IMR-90 (cell line): ENCODE results near the gene CDKAL1. TPM values are rescaled to one million over a fixed set of nuclear protein-coding genes. Genes with fewer than 3 reads are reported as not detected.
A peak's percentile ranks its signal among the peaks of the same experiment; 100 is the strongest.

Source experiments
- ATAC-seq: fragments of 200-7000 bp; cut with Tn5 transposase; 2 replicates; pipeline ENCODE4 v1.9.1; 2020; ENCODE audit warnings: low read depth, mild to moderate bottlenecking, moderate library complexity
- BruUV-seq: library from RNA; stranded (reverse); fragments of 400-500 nt; replicated peaks from 2 replicates; lab custom pipeline; 2021; lab: Mats Ljungman, UMichigan
- CTCF ChIA-PET: fragments of 300-600 bp; formaldehyde crosslinking; extraction: SDS; loops from one replicate; lab custom pipeline; 2021; ENCODE audit warnings: antibody characterized with exemption; lab: Yijun Ruan, JAX
- POLR2A ChIA-PET: fragments of 300-600 bp; sonication (Branson Sonifier 250); formaldehyde crosslinking; loops from one replicate; lab custom pipeline; 2022; ENCODE audit warnings: antibody characterized with exemption; ENCODE audit not compliant: unreplicated experiment; lab: Charles Lee
- DNase-seq: peaks from one replicate; pipeline ENCODE4 v3.0.0; 2013
- H2AFZ ChIP-seq: replicated peaks from 2 replicates; pipeline ENCODE3; 2013; ENCODE audit warnings: low read length, mild to moderate bottlenecking; ENCODE audit not compliant: poor library complexity
- H2AK5ac ChIP-seq: 2 replicates; pipeline ENCODE4 v1.6.1; 2013; ENCODE audit warnings: low read depth, low read length, inconsistent platforms
- H2AK9ac ChIP-seq: replicated peaks from 2 replicates; pipeline ENCODE3; 2013; ENCODE audit warnings: mild to moderate bottlenecking, low read depth, low read length, moderate library complexity; ENCODE audit not compliant: poor library complexity
- H2BK120ac ChIP-seq: 2 replicates; pipeline ENCODE4 v1.6.1; 2013; ENCODE audit warnings: low read depth, low read length, inconsistent platforms
- H2BK15ac ChIP-seq: 3 replicates; pipeline ENCODE4 v1.6.1; 2013; ENCODE audit warnings: low read depth, low read length, inconsistent platforms
- H2BK20ac ChIP-seq: 2 replicates; pipeline ENCODE4 v1.6.1; 2013; ENCODE audit warnings: low read depth, mild to moderate bottlenecking, inconsistent platforms, low read length, moderate library complexity
- H2BK5ac ChIP-seq: 2 replicates; pipeline ENCODE4 v1.6.1; 2013; ENCODE audit warnings: mild to moderate bottlenecking, low read depth, low read length, inconsistent platforms; ENCODE audit not compliant: poor library complexity, severe bottlenecking
- H3K14ac ChIP-seq: replicated peaks from 2 replicates; pipeline ENCODE4 v1.6.1; 2013; ENCODE audit warnings: low read depth, low read length, inconsistent platforms
- H3K18ac ChIP-seq: 2 replicates; pipeline ENCODE4 v1.6.1; 2013; ENCODE audit warnings: low read depth, low read length, control low read depth
- H3K23ac ChIP-seq: 2 replicates; pipeline ENCODE4 v1.6.1; 2013; ENCODE audit warnings: low read depth, low read length, inconsistent platforms
- H3K27ac ChIP-seq: 2 replicates; pipeline ENCODE4 v1.5.1; 2013; ENCODE audit warnings: mild to moderate bottlenecking, control low read depth, low read length; ENCODE audit not compliant: insufficient read depth
- H3K27me3 ChIP-seq: 2 replicates; pipeline ENCODE4 v1.6.1; 2013; ENCODE audit warnings: low read length; ENCODE audit not compliant: control insufficient read depth, insufficient read depth
- H3K36me3 ChIP-seq: 2 replicates; pipeline ENCODE4 v1.6.1; 2013; ENCODE audit warnings: low read length, mixed read lengths; ENCODE audit not compliant: control insufficient read depth, insufficient read depth
- H3K4ac ChIP-seq: 2 replicates; pipeline ENCODE4 v1.6.1; 2013; ENCODE audit warnings: low read depth, low read length, inconsistent platforms
- H3K4me1 ChIP-seq: 2 replicates; pipeline ENCODE4 v1.6.1; 2013; ENCODE audit warnings: low read length, mixed read lengths; ENCODE audit not compliant: control insufficient read depth, insufficient read depth
- H3K4me2 ChIP-seq: 2 replicates; pipeline ENCODE4 v1.6.1; 2013; ENCODE audit warnings: low read depth, mild to moderate bottlenecking, control low read depth, low read length, moderate library complexity
- H3K4me3 ChIP-seq: 2 replicates; pipeline ENCODE4 v1.5.1; 2013; ENCODE audit warnings: low read depth, mild to moderate bottlenecking, control low read depth, low read length, moderate library complexity; ENCODE audit not compliant: insufficient read depth
- H3K56ac ChIP-seq: 2 replicates; pipeline ENCODE4 v1.6.1; 2013; ENCODE audit warnings: low read length, inconsistent platforms; ENCODE audit not compliant: insufficient read depth; ENCODE audit errors: extremely low read depth
- H3K79me1 ChIP-seq, 2 experiments: 2 replicates each; pipeline ENCODE4 v1.6.1; 2013; ENCODE audit warnings: low read length in 2 of 2, inconsistent platforms in 1 of 2, low read depth in 1 of 2
- H3K9ac ChIP-seq: 2 replicates; pipeline ENCODE4 v1.6.1; 2013; ENCODE audit warnings: low read depth, low read length, control low read depth
- H3K9me1 ChIP-seq: 2 replicates; pipeline ENCODE4 v1.6.1; 2013; ENCODE audit warnings: low read length, inconsistent platforms; ENCODE audit not compliant: insufficient read depth
- H3K9me3 ChIP-seq: 2 replicates; pipeline ENCODE4 v1.6.1; 2013; ENCODE audit warnings: low read length; ENCODE audit not compliant: control insufficient read depth, insufficient read depth
- H4K20me1 ChIP-seq: 2 replicates; pipeline ENCODE4 v1.6.1; 2013; ENCODE audit warnings: low read length, inconsistent platforms; ENCODE audit not compliant: insufficient read depth
- H4K5ac ChIP-seq: 2 replicates; pipeline ENCODE4 v1.6.1; 2013; ENCODE audit warnings: mild to moderate bottlenecking, low read depth, low read length, control low read depth
- H4K8ac ChIP-seq, 2 experiments: 2 replicates each; pipeline ENCODE4 v1.6.1; 2013; ENCODE audit warnings: low read depth in 2 of 2, low read length in 2 of 2, control low read depth in 1 of 2, inconsistent platforms in 1 of 2
- H4K91ac ChIP-seq: 2 replicates; pipeline ENCODE4 v1.6.1; 2013; ENCODE audit warnings: low read depth, low read length, inconsistent platforms; ENCODE audit not compliant: insufficient read depth
- BHLHE40 ChIP-seq: fragments of 150-350 bp; IDR thresholded peaks from 2 replicates; pipeline ENCODE4 v1.6.1; 2016; ENCODE audit warnings: mild to moderate bottlenecking, low read depth, low read length
- CEBPB ChIP-seq: IDR thresholded peaks from 2 replicates; pipeline ENCODE4 v1.6.1; 2012; ENCODE audit warnings: low read depth, low read length, improper control_type of control experiment
- MXI1 ChIP-seq: IDR thresholded peaks from 2 replicates; pipeline ENCODE4 v1.6.1; 2012; ENCODE audit warnings: low read depth, mild to moderate bottlenecking, low read length, moderate library complexity, borderline replicate concordance
- NFE2L2 ChIP-seq: fragments of 150-350 bp; IDR thresholded peaks from 2 replicates; pipeline ENCODE4 v1.6.1; 2016; ENCODE audit warnings: low read depth, mild to moderate bottlenecking, low read length
- POLR2A ChIP-seq: IDR thresholded peaks from 2 replicates; pipeline ENCODE4 v1.6.1; 2012; ENCODE audit warnings: mild to moderate bottlenecking, low read depth, low read length
- RCOR1 ChIP-seq: IDR thresholded peaks from 2 replicates; pipeline ENCODE4 v1.6.1; 2012; ENCODE audit warnings: mild to moderate bottlenecking, low read length, improper control_type of control experiment; ENCODE audit not compliant: insufficient replicate concordance
- SMC3 ChIP-seq: fragments of 150-350 bp; IDR thresholded peaks from 2 replicates; pipeline ENCODE4 v1.6.1; 2016; ENCODE audit warnings: low read depth, mild to moderate bottlenecking, antibody characterized with exemption, low read length, moderate library complexity
- WGBS, 2 experiments: methylation state at CpG; one replicate each; pipeline versions ENCODE4 v1.1.5 to v1.1.7; 2013; ENCODE audit warnings: missing lambda C conversion rate in 2 of 2; ENCODE audit not compliant: insufficient read length in 1 of 2; ENCODE audit errors: extremely low coverage in 2 of 2; 5-methylcytosine and 5-hydroxymethylcytosine counted together
- dilution Hi-C: fragments of 300-500 bp; cut with HindIII; formaldehyde crosslinking; loops from one replicate; pipeline ENCODE4 v1.14.3; 2018; ENCODE audit warnings: low sequenced_read_pairs; ENCODE audit not compliant: unreplicated experiment
- in situ Hi-C: fragments of 300-500 bp; cut with MboI; formaldehyde crosslinking; loops from 3 replicates; pipeline ENCODE4 v1.14.3; 2019; ENCODE audit warnings: low sequenced_read_pairs, inconsistent platforms, mixed read lengths
- intact Hi-C: fragments of 100-400 bp; cut with micrococcal nuclease; formaldehyde crosslinking; loops from 2 replicates; pipeline ENCODE4 v1.10.0; 2022
- polyA plus RNA-seq, 3 experiments: library from polyadenylated mRNA; depleted of rRNA; stranded (reverse); fragments of >200 nt; gene quantifications; 2 replicates each; pipeline ENCODE4 v1.2.3, GENCODE V29; 2012; ENCODE audit warnings: low replicate concordance in 1 of 3
- total RNA-seq: library from RNA; depleted of rRNA; stranded (reverse); fragments of >200 nt; gene quantifications from 2 replicates; pipeline ENCODE4 v1.2.3, GENCODE V29; 2012
- TF ChIP-seq, protein P1 (sequence below): fragments of 150-350 bp; IDR thresholded peaks from 2 replicates; pipeline ENCODE4 v1.6.1; 2017; ENCODE audit warnings: mild to moderate bottlenecking, antibody characterized with exemption, low read length, low read depth
- TF ChIP-seq, protein P2 (sequence below): fragments of 150-350 bp; IDR thresholded peaks from 2 replicates; pipeline ENCODE4 v1.6.1; 2016; ENCODE audit warnings: low read depth, mild to moderate bottlenecking, low read length, moderate library complexity, borderline replicate concordance
- TF ChIP-seq, protein P3 (sequence below): conservative IDR thresholded peaks from 2 replicates; pipeline ENCODE4 v1.5.1; 2012; ENCODE audit warnings: mild to moderate bottlenecking, low read depth, low read length, improper control_type of control experiment

Gene CDKAL1
- total and polyA plus RNA-seq, 2 of the 4 experiments (the other 2 are of a cell fraction), result 3.7 to 13.1 TPM

DNA sequence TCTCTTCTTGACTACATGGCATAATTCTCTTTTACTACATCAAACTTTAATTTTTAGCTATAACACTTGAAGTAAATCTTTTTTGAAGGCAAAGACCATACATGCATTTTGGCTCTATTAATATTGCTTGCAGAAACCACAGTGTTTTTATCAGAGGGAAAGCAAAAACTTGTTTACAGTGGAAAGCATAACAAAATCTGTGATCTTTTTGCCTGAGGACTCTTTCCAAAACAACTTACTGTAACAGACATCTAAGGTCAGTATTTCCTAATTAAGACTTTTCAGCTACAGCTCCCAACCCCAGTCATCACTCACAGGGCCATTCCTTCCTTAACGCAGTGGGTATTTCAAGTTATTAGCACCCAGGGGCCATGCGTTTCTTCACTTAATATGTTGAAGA lies 274.7 kb downstream of the CDKAL1 start:
- H2BK20ac ChIP-seq, result no peak overlapping the region
- ChIA-PET POLR2A (no interaction called here), CTCF (interaction anchor here (0.5 kb wide), 1 partner anchor 58 kb away, joined by 3 read pairs; no protein-coding TSS in a partner anchor)
- dilution Hi-C loops, result no loop called here
- H4K8ac ChIP-seq, result no peak overlapping the region
- H2AK5ac ChIP-seq, result no peak overlapping the region
- H3K9ac ChIP-seq, result no peak overlapping the region
- peaks cover 8% of the 10 kb centered on the region for H3K4me1 ChIP-seq
- peak; percentile 5; the same call in 1 of the 2 replicates for ATAC-seq
- H2BK120ac ChIP-seq, result no peak overlapping the region
- no peak overlapping the region; the same call in 1 of the 2 replicates for H3K23ac ChIP-seq
- WGBS, 2 experiments, result no CpG with 5 or more reads among the region's 2 CpGs
- BruUV-seq, result no TSS peak
- H3K4ac ChIP-seq, result peak overlapping the region; percentile 47; the same call in 1 of the 2 replicates
- no peak overlapping the region for H2AK9ac ChIP-seq
- H3K36me3 ChIP-seq, result no peaks in the 10 kb centered on the region
- no peak for TF ChIP-seq POLR2A
- TF ChIP-seq, protein P1, sequence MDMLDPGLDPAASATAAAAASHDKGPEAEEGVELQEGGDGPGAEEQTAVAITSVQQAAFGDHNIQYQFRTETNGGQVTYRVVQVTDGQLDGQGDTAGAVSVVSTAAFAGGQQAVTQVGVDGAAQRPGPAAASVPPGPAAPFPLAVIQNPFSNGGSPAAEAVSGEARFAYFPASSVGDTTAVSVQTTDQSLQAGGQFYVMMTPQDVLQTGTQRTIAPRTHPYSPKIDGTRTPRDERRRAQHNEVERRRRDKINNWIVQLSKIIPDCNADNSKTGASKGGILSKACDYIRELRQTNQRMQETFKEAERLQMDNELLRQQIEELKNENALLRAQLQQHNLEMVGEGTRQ, result no peak
- TF ChIP-seq NFE2L2, result no peak
- no peak for TF ChIP-seq RCOR1
- TF ChIP-seq MXI1, result no peak
- no peak for TF ChIP-seq SMC3
- TF ChIP-seq, protein P2, sequence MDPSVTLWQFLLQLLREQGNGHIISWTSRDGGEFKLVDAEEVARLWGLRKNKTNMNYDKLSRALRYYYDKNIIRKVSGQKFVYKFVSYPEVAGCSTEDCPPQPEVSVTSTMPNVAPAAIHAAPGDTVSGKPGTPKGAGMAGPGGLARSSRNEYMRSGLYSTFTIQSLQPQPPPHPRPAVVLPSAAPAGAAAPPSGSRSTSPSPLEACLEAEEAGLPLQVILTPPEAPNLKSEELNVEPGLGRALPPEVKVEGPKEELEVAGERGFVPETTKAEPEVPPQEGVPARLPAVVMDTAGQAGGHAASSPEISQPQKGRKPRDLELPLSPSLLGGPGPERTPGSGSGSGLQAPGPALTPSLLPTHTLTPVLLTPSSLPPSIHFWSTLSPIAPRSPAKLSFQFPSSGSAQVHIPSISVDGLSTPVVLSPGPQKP, result no peak
- TF ChIP-seq, protein P3, sequence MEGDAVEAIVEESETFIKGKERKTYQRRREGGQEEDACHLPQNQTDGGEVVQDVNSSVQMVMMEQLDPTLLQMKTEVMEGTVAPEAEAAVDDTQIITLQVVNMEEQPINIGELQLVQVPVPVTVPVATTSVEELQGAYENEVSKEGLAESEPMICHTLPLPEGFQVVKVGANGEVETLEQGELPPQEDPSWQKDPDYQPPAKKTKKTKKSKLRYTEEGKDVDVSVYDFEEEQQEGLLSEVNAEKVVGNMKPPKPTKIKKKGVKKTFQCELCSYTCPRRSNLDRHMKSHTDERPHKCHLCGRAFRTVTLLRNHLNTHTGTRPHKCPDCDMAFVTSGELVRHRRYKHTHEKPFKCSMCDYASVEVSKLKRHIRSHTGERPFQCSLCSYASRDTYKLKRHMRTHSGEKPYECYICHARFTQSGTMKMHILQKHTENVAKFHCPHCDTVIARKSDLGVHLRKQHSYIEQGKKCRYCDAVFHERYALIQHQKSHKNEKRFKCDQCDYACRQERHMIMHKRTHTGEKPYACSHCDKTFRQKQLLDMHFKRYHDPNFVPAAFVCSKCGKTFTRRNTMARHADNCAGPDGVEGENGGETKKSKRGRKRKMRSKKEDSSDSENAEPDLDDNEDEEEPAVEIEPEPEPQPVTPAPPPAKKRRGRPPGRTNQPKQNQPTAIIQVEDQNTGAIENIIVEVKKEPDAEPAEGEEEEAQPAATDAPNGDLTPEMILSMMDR, result no peak
- no peak for TF ChIP-seq CEBPB
- no peak for TF ChIP-seq BHLHE40
- H4K20me1 ChIP-seq, result no peaks in the 10 kb centered on the region
- no peak overlapping the region for H3K18ac ChIP-seq
- H3K27ac ChIP-seq, result no peak overlapping the region; the same call in 1 of the 2 replicates
- in situ Hi-C loops, result no loop called here
- intact Hi-C loops, result no loop called here
- no peak overlapping the region for H4K91ac ChIP-seq
- H2BK5ac ChIP-seq, result peak overlapping the region; percentile 8
- H3K79me1 ChIP-seq, result peaks cover 3 to 5% of the 10 kb centered on the region in 2 experiments; a peak in 2 of 4 replicates
- no peak for DNase-seq
- no peak overlapping the region for H4K5ac ChIP-seq
- no peaks in the 10 kb centered on the region; the same call in 1 of the 2 replicates for H3K9me3 ChIP-seq
- peak overlapping the region; percentile 40; the same call in 1 of the 3 replicates for H2BK15ac ChIP-seq
- no peak overlapping the region for H2AFZ ChIP-seq
- no peak overlapping the region for H3K4me2 ChIP-seq
- no peak overlapping the region for H3K56ac ChIP-seq
- no peak overlapping the region for H3K4me3 ChIP-seq
- peaks cover 3% of the 10 kb centered on the region for H3K9me1 ChIP-seq
- H3K14ac ChIP-seq, result no peak overlapping the region
- no peaks in the 10 kb centered on the region for H3K27me3 ChIP-seq
